ENCODE results near the gene FLOT2. TPM values are rescaled to one million over a fixed set of nuclear protein-coding genes. Genes with fewer than 3 reads are reported as not detected.

The FLOT2 gene
- polyA plus RNA-seq, 1 experiment = 86.0 TPM

DNA sequence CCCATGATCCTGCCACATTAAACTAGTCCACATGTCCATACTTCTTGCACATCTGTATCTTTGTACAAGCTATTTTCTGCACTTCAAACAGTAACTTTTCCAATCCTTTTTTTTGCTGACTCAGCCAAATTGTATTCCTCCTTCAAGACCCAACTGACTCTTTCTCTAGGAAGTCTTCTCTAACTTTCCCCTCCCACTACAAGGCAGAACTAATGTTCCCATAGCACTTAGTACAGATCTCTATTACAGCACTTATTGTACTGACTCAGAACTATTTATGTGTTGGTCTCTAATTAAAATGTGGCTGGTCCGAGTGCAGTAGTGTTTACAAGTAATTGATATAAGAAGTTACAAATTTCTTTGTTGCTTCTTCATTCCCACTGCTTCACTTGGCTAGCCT lies 63.1 kb downstream of the FLOT2 start:
- Histone ChIP-seq H3K4me3 (ENCODE audit: low read depth, low read length) (no peak overlapping the region), H3K36me3 (ENCODE audit: control insufficient read depth, insufficient read depth, low read length) (no peaks in the 10 kb centered on the region), H3K27me3 (ENCODE audit: control insufficient read depth, insufficient read depth, low read length) (no peaks in the 10 kb centered on the region)
- CTCF ChIA-PET = no interaction called here
- no peak for DNase-seq (ENCODE audit: low read depth)
- POLR2A ChIA-PET = no interaction called here
- TF ChIP-seq, protein P1, sequence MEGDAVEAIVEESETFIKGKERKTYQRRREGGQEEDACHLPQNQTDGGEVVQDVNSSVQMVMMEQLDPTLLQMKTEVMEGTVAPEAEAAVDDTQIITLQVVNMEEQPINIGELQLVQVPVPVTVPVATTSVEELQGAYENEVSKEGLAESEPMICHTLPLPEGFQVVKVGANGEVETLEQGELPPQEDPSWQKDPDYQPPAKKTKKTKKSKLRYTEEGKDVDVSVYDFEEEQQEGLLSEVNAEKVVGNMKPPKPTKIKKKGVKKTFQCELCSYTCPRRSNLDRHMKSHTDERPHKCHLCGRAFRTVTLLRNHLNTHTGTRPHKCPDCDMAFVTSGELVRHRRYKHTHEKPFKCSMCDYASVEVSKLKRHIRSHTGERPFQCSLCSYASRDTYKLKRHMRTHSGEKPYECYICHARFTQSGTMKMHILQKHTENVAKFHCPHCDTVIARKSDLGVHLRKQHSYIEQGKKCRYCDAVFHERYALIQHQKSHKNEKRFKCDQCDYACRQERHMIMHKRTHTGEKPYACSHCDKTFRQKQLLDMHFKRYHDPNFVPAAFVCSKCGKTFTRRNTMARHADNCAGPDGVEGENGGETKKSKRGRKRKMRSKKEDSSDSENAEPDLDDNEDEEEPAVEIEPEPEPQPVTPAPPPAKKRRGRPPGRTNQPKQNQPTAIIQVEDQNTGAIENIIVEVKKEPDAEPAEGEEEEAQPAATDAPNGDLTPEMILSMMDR (IDR thresholded peaks at IDR 0.05; ENCODE audit: insufficient read depth, low read depth, low read length) = no peak

Small RNA genes within 50 kb of the gene (small RNA-seq; reads per million reads assigned to genes)
- not detected for gene RF00019 (ENCODE audit: insufficient read length, low read depth, low replicate concordance)

Other genes with a start within 250 kb of the FLOT2 start
- 74.5 and 77.5 TPM in 2 replicates for gene SDF2, start 235.8 kb downstream of the FLOT2 start, polyA plus RNA-seq (2011; rRNA removed)
- 31.7 and 37.1 TPM in 2 replicates for gene SUPT6H, start 235.5 kb downstream of the FLOT2 start, polyA plus RNA-seq (2011; rRNA removed)
- gene PROCA1, start 185.8 kb downstream of the FLOT2 start, polyA plus RNA-seq (2011; rRNA removed) = 0.71 and 0.99 TPM in 2 replicates
- gene RAB34, start 179.9 kb downstream of the FLOT2 start, polyA plus RNA-seq (2011; rRNA removed) = 307 and 473 TPM in 2 replicates
- gene RPL23A, start 177.7 kb downstream of the FLOT2 start, polyA plus RNA-seq (2011; rRNA removed) = 486 and 1,227 TPM in 2 replicates
- 9.4 and 9.8 TPM in 2 replicates for gene TLCD1, start 171.5 kb downstream of the FLOT2 start, polyA plus RNA-seq (2011; rRNA removed)
- 3.8 and 5.3 TPM in 2 replicates for gene NEK8, start 168.9 kb downstream of the FLOT2 start, polyA plus RNA-seq (2011; rRNA removed)
- 26.4 and 55.6 TPM in 2 replicates for gene TRAF4, start 153.7 kb downstream of the FLOT2 start, polyA plus RNA-seq (2011; rRNA removed)
- 4.4 and 5.2 TPM in 2 replicates for gene FAM222B, start 54.9 kb downstream of the FLOT2 start, polyA plus RNA-seq (2011; rRNA removed)
- gene ERAL1, start 42.7 kb downstream of the FLOT2 start, polyA plus RNA-seq (2011; rRNA removed) = 57.2 and 84.1 TPM in 2 replicates
- 2.1 and 2.8 TPM in 2 replicates for gene DHRS13, start 5.3 kb upstream of the FLOT2 start, polyA plus RNA-seq (2011; rRNA removed)
- 10.4 and 16.5 TPM in 2 replicates for gene PHF12, start 53.8 kb upstream of the FLOT2 start, polyA plus RNA-seq (2011; rRNA removed)
- not detected in 2 replicates for gene SEZ6, start 108.3 kb upstream of the FLOT2 start, polyA plus RNA-seq (2011; rRNA removed)
- 0.40 and 1.1 TPM in 2 replicates for gene PIPOX, start 145.4 kb upstream of the FLOT2 start, polyA plus RNA-seq (2011; rRNA removed)

All from BJ (cell line).